Prostate gland (tissue), 2 donors: ENCODE results near the gene GPRC6A.

Experiments
- POLR2A ChIP-seq: fragments of 450-650 bp; IDR thresholded peaks from one replicate; pipeline ENCODE4 v1.6.1; 2016; ENCODE audit warnings: antibody characterized with exemption, mild to moderate bottlenecking
- TF ChIP-seq, protein P1 (sequence below), 4 experiments: fragments of 200-600 bp in 2 of 4; fragments of 450-650 bp in 2 of 4; sonication (generic) in 2 of 4; IDR thresholded peaks; 1 replicate in 3 of 4; 2 replicates in 1 of 4; pipeline ENCODE4 v1.5.1; 2016 to 2019; ENCODE audit warnings: antibody characterized with exemption in 4 of 4, mild to moderate bottlenecking in 2 of 4, moderate library complexity in 2 of 4

GRCh38 chr6:116767715-116768114 lies 61.2 kb downstream of the GPRC6A start:
- TF ChIP-seq, protein P1, sequence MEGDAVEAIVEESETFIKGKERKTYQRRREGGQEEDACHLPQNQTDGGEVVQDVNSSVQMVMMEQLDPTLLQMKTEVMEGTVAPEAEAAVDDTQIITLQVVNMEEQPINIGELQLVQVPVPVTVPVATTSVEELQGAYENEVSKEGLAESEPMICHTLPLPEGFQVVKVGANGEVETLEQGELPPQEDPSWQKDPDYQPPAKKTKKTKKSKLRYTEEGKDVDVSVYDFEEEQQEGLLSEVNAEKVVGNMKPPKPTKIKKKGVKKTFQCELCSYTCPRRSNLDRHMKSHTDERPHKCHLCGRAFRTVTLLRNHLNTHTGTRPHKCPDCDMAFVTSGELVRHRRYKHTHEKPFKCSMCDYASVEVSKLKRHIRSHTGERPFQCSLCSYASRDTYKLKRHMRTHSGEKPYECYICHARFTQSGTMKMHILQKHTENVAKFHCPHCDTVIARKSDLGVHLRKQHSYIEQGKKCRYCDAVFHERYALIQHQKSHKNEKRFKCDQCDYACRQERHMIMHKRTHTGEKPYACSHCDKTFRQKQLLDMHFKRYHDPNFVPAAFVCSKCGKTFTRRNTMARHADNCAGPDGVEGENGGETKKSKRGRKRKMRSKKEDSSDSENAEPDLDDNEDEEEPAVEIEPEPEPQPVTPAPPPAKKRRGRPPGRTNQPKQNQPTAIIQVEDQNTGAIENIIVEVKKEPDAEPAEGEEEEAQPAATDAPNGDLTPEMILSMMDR (IDR thresholded peaks at IDR 0.05): no peak
- no peak for TF ChIP-seq POLR2A
